Tibial artery (tissue), 4 donors: ENCODE data around the gene ZNF138.

Source experiments
- DNase-seq, 2 donors: peaks; one replicate each; pipeline ENCODE4 v3.0.0-alpha.2; 2019
- H3K27ac ChIP-seq, 2 donors: fragments of 200-600 bp; sonication (generic) in 1 of 2; 1 replicate in 1 of 2; 2 replicates in 1 of 2; pipeline ENCODE4 v1.5.1; 2018 to 2019; ENCODE audit warnings: mild to moderate bottlenecking in 1 of 2
- H3K27me3 ChIP-seq, 2 donors: fragments of 200-600 bp; sonication (generic) in 1 of 2; one replicate each; pipeline versions ENCODE4 v1.5.1 to v1.6.0; 2016 to 2019
- H3K36me3 ChIP-seq, 3 donors: fragments of 200-600 bp; sonication (generic) in 2 of 3; one replicate each; pipeline ENCODE4 v1.5.1; 2016 to 2019; ENCODE audit warnings: mild to moderate bottlenecking in 2 of 3
- H3K4me1 ChIP-seq, 4 donors: fragments of 200-600 bp; sonication (generic) in 2 of 4; 1 replicate in 3 of 4; 2 replicates in 1 of 4; pipeline ENCODE4 v1.5.1; 2016 to 2019
- H3K4me3 ChIP-seq, 2 donors: fragments of 200-600 bp; sonication (generic) in 1 of 2; 1 replicate in 1 of 2; 2 replicates in 1 of 2; pipeline ENCODE4 v1.5.1; 2018 to 2019; ENCODE audit warnings: mild to moderate bottlenecking in 2 of 2
- H3K9me3 ChIP-seq, 3 donors: fragments of 200-600 bp; sonication (generic) in 1 of 3; one replicate each; pipeline ENCODE4 v1.5.1; 2016 to 2019
- CTCF ChIP-seq, 2 experiments: fragments of 200-600 bp in 1 of 2; fragments of 450-650 bp in 1 of 2; IDR thresholded peaks; one replicate each; pipeline ENCODE4 v1.5.1; 2017 to 2019; ENCODE audit warnings: antibody characterized with exemption in 2 of 2, mild to moderate bottlenecking in 1 of 2, moderate library complexity in 1 of 2
- intact Hi-C: fragments of 100-400 bp; cut with DNase I; formaldehyde crosslinking; loops from one replicate; pipeline ENCODE4 v1.15.0; 2023; ENCODE audit warnings: low total_unique reads

The ZNF138 gene

GRCh38 chr7:64877714-64878610 lies 83.7 kb downstream of the ZNF138 start:
- H3K4me3 ChIP-seq: peak overlapping the region; percentile 20 to 40
- H3K4me1 ChIP-seq: peaks cover 0 to 19% (median 7%) of the 10 kb centered on the region in 4 donors
- H3K9me3 ChIP-seq: no peaks in the 10 kb centered on the region
- no peak for TF ChIP-seq CTCF (IDR thresholded peaks at IDR 0.05)
- no peak overlapping the region for H3K27ac ChIP-seq
- no peaks in the 10 kb centered on the region for H3K36me3 ChIP-seq
- peaks cover 0 to 7% of the 10 kb centered on the region in 2 donors for H3K27me3 ChIP-seq
- DNase-seq: peak in 1 of 2 donors; percentile 39
- intact Hi-C loops: no loop called here

GRCh38 chr7:64878684-64879083 lies 84.5 kb downstream of the ZNF138 start:
- DNase-seq: no peak
- intact Hi-C loops: no loop called here
- Histone ChIP-seq H3K27ac (no peak overlapping the region), H3K4me1 (peaks cover 0 to 19% (median 8%) of the 10 kb centered on the region in 4 donors), H3K36me3 (no peaks in the 10 kb centered on the region), H3K9me3 (no peaks in the 10 kb centered on the region), H3K4me3 (no peak overlapping the region), H3K27me3 (peaks cover 0 to 7% of the 10 kb centered on the region in 2 donors)
- TF ChIP-seq CTCF (IDR thresholded peaks at IDR 0.05): no peak

GRCh38 chr7:64879086-64879730 lies 85.0 kb downstream of the ZNF138 start:
- Histone ChIP-seq H3K4me1 (peaks cover 0 to 19% (median 9%) of the 10 kb centered on the region in 4 donors), H3K4me3 (no peak overlapping the region), H3K9me3 (no peaks in the 10 kb centered on the region), H3K36me3 (no peaks in the 10 kb centered on the region), H3K27ac (no peak overlapping the region), H3K27me3 (peaks cover 0 to 6% of the 10 kb centered on the region in 2 donors)
- peak in 1 of 2 donors; percentile 37 for DNase-seq
- no peak for TF ChIP-seq CTCF (IDR thresholded peaks at IDR 0.05)
- intact Hi-C loops: no loop called here

- no peak overlapping the region for H3K27ac ChIP-seq
- H3K4me3 ChIP-seq: no peak overlapping the region
- intact Hi-C loops: loop anchor here (10.0 kb wide), 1 partner anchor 85 kb away; the partner anchor contains the start of gene ZNF138
- peaks cover 0 to 4% of the 10 kb centered on the region in 2 donors for H3K27me3 ChIP-seq
- H3K9me3 ChIP-seq: no peaks in the 10 kb centered on the region
- peaks cover 0 to 19% (median 9%) of the 10 kb centered on the region in 4 donors for H3K4me1 ChIP-seq
- peak in 1 of 2 donors; percentile 37 for DNase-seq
- TF ChIP-seq CTCF (IDR thresholded peaks at IDR 0.05): no peak
- H3K36me3 ChIP-seq: no peaks in the 10 kb centered on the region
Observed at GRCh38 chr7:64879800-64880199, 85.6 kb downstream of the ZNF138 start.

GRCh38 chr7:64880322-64881297 lies 86.4 kb downstream of the ZNF138 start:
- Histone ChIP-seq H3K4me1 (peaks cover 0 to 19% (median 9%) of the 10 kb centered on the region in 4 donors), H3K9me3 (no peaks in the 10 kb centered on the region), H3K36me3 (no peaks in the 10 kb centered on the region), H3K27ac (no peak overlapping the region), H3K27me3 (peaks cover 0 to 4% of the 10 kb centered on the region in 2 donors), H3K4me3 (no peak overlapping the region)
- no peak for TF ChIP-seq CTCF (IDR thresholded peaks at IDR 0.05)
- intact Hi-C loops: loop anchor here (10.0 kb wide), 1 partner anchor 86 kb away; the partner anchor contains the start of gene ZNF138
- peak in 1 of 2 donors; percentile 54 for DNase-seq
